Common myeloid progenitor, CD34-positive (primary cell): ENCODE measurements around the gene STAT6.
"Not testable (repeated sequence)": the region's sequence is repeated elsewhere in the genome, so short reads cannot be mapped to it uniquely, and the experiment has no call there.

Experiments used
- CTCF ChIA-PET: fragments of 350-600 bp; sonication (Branson Sonifier 250); formaldehyde crosslinking; loops from one replicate; lab custom pipeline; 2021; ENCODE audit warnings: antibody characterized with exemption; lab: Charles Lee
- POLR2A ChIA-PET: fragments of 350-600 bp; sonication (Branson Sonifier 250); formaldehyde crosslinking; loops from one replicate; lab custom pipeline; 2021; ENCODE audit warnings: antibody characterized with exemption; lab: Charles Lee
- DNase-seq, 3 donors: peaks; one replicate each; pipeline versions ENCODE4 v3.0.0 to v3.0.0-alpha.2; 2013
- H3K27ac ChIP-seq, 2 experiments: 1 replicate in 1 of 2; 2 replicates in 1 of 2; pipeline ENCODE4 v1.7.0; 2013; ENCODE audit warnings: inconsistent platforms in 2 of 2, low read length in 2 of 2, mild to moderate bottlenecking in 2 of 2, low read depth in 1 of 2, moderate library complexity in 1 of 2; ENCODE audit not compliant: severe bottlenecking in 2 of 2, insufficient read depth in 1 of 2, poor library complexity in 1 of 2
- H3K27me3 ChIP-seq, 5 experiments: replicated peaks in 2 of 5; 1 replicate in 3 of 5; 2 replicates in 2 of 5; pipeline versions ENCODE4 v1.6.1 to v1.7.0; 2013; ENCODE audit warnings: low read length in 4 of 5, mild to moderate bottlenecking in 2 of 5, moderate library complexity in 2 of 5, inconsistent platforms in 1 of 5; ENCODE audit not compliant: insufficient read depth in 5 of 5, control insufficient read depth in 4 of 5
- H3K36me3 ChIP-seq, 4 experiments: 1 replicate in 2 of 4; 2 replicates in 2 of 4; pipeline versions ENCODE4 v1.6.1 to v1.7.0; 2013; ENCODE audit warnings: low read length in 3 of 4, control low read depth in 1 of 4, mild to moderate bottlenecking in 1 of 4; ENCODE audit not compliant: control insufficient read depth in 4 of 4, insufficient read depth in 4 of 4
- H3K4me1 ChIP-seq, 4 experiments: 1 replicate in 3 of 4; 2 replicates in 1 of 4; pipeline versions ENCODE4 v1.6.1 to v1.7.1; 2013; ENCODE audit warnings: low read length in 3 of 4, mild to moderate bottlenecking in 3 of 4, control low read depth in 1 of 4, inconsistent platforms in 1 of 4, moderate library complexity in 1 of 4; ENCODE audit not compliant: control insufficient read depth in 4 of 4, insufficient read depth in 4 of 4; ENCODE audit errors: control extremely low read depth in 1 of 4
- H3K4me3 ChIP-seq, 7 experiments: 1 replicate in 4 of 7; 2 replicates in 3 of 7; pipeline versions ENCODE4 v1.5.1 to v1.7.0; 2013; ENCODE audit warnings: mild to moderate bottlenecking in 7 of 7, low read length in 6 of 7, moderate library complexity in 6 of 7, inconsistent platforms in 2 of 7, low read depth in 2 of 7, control low read depth in 1 of 7; ENCODE audit not compliant: insufficient read depth in 4 of 7, control insufficient read depth in 1 of 7; ENCODE audit errors: extremely low read depth in 1 of 7
- H3K9me3 ChIP-seq, 5 experiments: 1 replicate in 4 of 5; 2 replicates in 1 of 5; pipeline versions ENCODE4 v1.6.1 to v1.7.1; 2013; ENCODE audit warnings: low read length in 4 of 5, mild to moderate bottlenecking in 2 of 5, inconsistent platforms in 1 of 5, low read depth in 1 of 5, moderate library complexity in 1 of 5; ENCODE audit not compliant: control insufficient read depth in 4 of 5, insufficient read depth in 2 of 5; ENCODE audit errors: control extremely low read depth in 1 of 5
- WGBS: methylation state at CpG from one replicate; pipeline ENCODE4 v1.1.5; 2013; ENCODE audit not compliant: insufficient coverage; 5-methylcytosine and 5-hydroxymethylcytosine counted together

The STAT6 gene

GRCh38 chr12:57085999-57086492 is 25.1 kb downstream of the STAT6 start:
- 9% methylated on average over 10 of the region's 12 CpGs for WGBS
- Histone ChIP-seq H3K27me3 (no peaks in the 10 kb centered on the region), H3K36me3 (peaks cover 0 to 5% (median 2%) of the 10 kb centered on the region in 4 experiments), H3K4me3 (peak overlapping the region; percentile 65 to 97 (median 85)), H3K27ac (peak overlapping the region; percentile 95 to 99), H3K4me1 (peaks cover 3 to 40% (median 34%) of the 10 kb centered on the region in 4 experiments), H3K9me3 (no peaks in the 10 kb centered on the region)
- ChIA-PET CTCF (interaction anchor here (1.7 to 29.8 kb wide), 4 partner anchors 12 to 26 kb away, joined by 5 to 835 read pairs (median 426); partner anchors contain the start of genes NAB2, NEMP1 and STAT6), POLR2A (interaction anchor here (5.1 kb wide), 1 partner anchor 8 kb away, joined by 45 read pairs; the partner anchor contains the start of gene NEMP1)
- DNase-seq = peak in 2 of 3 donors; percentile 27 to 39

- Histone ChIP-seq H3K4me3 (no peak overlapping the region), H3K27ac (peak overlapping the region in 1 of 2 experiments; percentile 85), H3K27me3 (no peaks in the 10 kb centered on the region), H3K4me1 (peaks cover 7 to 31% (median 25%) of the 10 kb centered on the region in 4 experiments), H3K9me3 (no peaks in the 10 kb centered on the region), H3K36me3 (peaks cover 0 to 2% (median under 1%) of the 10 kb centered on the region in 4 experiments)
- CTCF ChIA-PET = interaction anchor here (0.6 to 29.8 kb wide), 4 partner anchors 12 to 89 kb away, joined by 3 to 835 read pairs (median 20); partner anchors contain the start of genes NAB2 and STAT6
- WGBS = no CpG with 5 or more reads among the region's 1 CpG
- POLR2A ChIA-PET = interaction anchor here (3.0 kb wide), 1 partner anchor 31 kb away, joined by 15 read pairs; the partner anchor contains the start of gene STAT6
- DNase-seq = no peak
Measured at GRCh38 chr12:57080855-57081254, 30.3 kb downstream of the STAT6 start.

- Histone ChIP-seq H3K9me3 (no peaks in the 10 kb centered on the region), H3K27me3 (no peaks in the 10 kb centered on the region), H3K27ac (peak overlapping the region in 1 of 2 experiments; percentile 85), H3K4me1 (peaks cover 7 to 27% (median 22%) of the 10 kb centered on the region in 4 experiments), H3K36me3 (peaks cover 0 to 2% (median under 1%) of the 10 kb centered on the region in 4 experiments), H3K4me3 (peak overlapping the region in 3 of 7 experiments; percentile 50 to 56 (median 53))
- ChIA-PET POLR2A (interaction anchor here (0.6 to 4.8 kb wide), 3 partner anchors 9 to 443 kb away, joined by 3 to 45 read pairs (median 15); partner anchors contain the start of genes NAB2 and STAT6), CTCF (interaction anchor here (2.2 to 29.8 kb wide), 4 partner anchors 9 to 44 kb away, joined by 9 to 835 read pairs (median 24); partner anchors contain the start of genes NAB2 and STAT6)
- DNase-seq = no peak
- WGBS = no CpG with 5 or more reads among the region's 1 CpG
Measured at GRCh38 chr12:57079821-57080220, 31.3 kb downstream of the STAT6 start.

DNA sequence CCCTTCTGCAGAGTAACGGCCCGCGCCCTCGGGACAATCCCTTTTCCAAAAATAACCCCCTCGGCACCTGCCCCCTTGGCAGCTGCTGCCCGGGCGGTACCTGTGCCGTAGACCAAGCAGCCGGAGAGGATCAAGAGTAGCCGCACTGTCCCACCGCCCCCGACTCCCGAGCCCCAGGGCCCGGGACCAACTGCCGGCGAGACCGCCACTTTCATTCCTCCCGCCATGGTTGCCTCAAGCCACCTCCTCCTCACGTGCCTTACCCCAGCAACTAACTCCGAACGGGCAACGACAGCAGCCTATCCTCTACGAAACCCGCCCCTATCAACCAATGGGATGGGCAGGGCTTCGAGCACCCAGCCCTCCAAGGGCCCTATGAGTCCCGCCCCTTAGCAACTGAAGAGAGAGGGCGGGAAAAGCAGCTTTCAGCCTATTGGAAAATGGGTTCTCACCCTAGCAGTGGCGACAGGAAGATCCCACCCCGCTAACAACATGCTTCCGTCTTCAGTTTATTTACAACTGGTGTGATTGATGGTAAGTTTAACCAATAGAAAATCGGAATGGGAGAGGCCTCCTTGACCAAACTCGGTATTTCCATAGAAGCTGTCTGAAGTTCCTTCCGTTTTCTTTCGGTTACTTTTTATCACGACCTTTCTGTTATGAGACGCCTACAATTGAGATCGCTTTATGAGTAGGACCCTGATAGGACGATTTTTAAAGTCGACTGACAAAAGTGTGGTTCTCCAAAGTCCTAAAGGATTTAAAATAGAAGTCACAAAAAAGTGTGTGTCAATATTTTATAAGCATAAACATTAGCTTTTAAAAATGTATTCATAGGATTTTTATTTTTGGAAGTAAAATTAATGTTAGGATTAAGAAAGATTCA is 32.4 kb downstream of the STAT6 start, which contains the start of gene NEMP1:
Gene NEMP1, minus strand, starts transcription at position 273 of the 886 bp plus-strand sequence. Its CDS starts 46 bp downstream, at position 227.
- Histone ChIP-seq H3K27ac (peak within 1 kb of the TSS; percentile 70 to 90), H3K36me3 (peaks cover 0 to 2% (median 0%) of the 10 kb centered on the region in 4 experiments), H3K9me3 (no peaks in the 10 kb centered on the region), H3K27me3 (no peaks in the 10 kb centered on the region), H3K4me1 (peaks cover 7 to 27% (median 22%) of the 10 kb centered on the region in 4 experiments), H3K4me3 (peak within 1 kb of the TSS; percentile 41 to 96 (median 92))
- peak; percentile 100 for DNase-seq
- POLR2A ChIA-PET = interaction anchor here (0.6 to 4.8 kb wide), 5 partner anchors 10 to 442 kb away, joined by 3 to 45 read pairs (median 5); partner anchors contain the start of genes NAB2 and STAT6
- 0% methylated on average over 20 of the region's 39 CpGs for WGBS
- CTCF ChIA-PET = interaction anchor here (1.2 to 29.8 kb wide), 6 partner anchors 8 to 77 kb away, joined by 3 to 835 read pairs (median 10); partner anchors contain the start of genes NAB2 and STAT6

- POLR2A ChIA-PET = interaction anchor here (0.9 kb wide), 1 partner anchor 14 kb away, joined by 3 read pairs; no protein-coding TSS in a partner anchor
- no CpG with 5 or more reads among the region's 6 CpGs for WGBS
- not testable (repeated sequence) for H3K27me3 ChIP-seq, H3K9me3 ChIP-seq, DNase-seq, H3K4me3 ChIP-seq, H3K27ac ChIP-seq
- peaks cover 0 to 15% (median 13%) of the 10 kb centered on the region in 4 experiments for H3K4me1 ChIP-seq
- CTCF ChIA-PET = interaction anchor here (0.9 to 29.8 kb wide), 7 partner anchors 9 to 65 kb away, joined by 3 to 835 read pairs (median 6); partner anchors contain the start of genes NAB2 and STAT6
- H3K36me3 ChIP-seq = peaks cover 0 to 28% (median 10%) of the 10 kb centered on the region in 4 experiments
Measured at GRCh38 chr12:57073566-57074450, 37.4 kb downstream of the STAT6 start.
